ENCODE data around the gene MGA.

MGA gene

GRCh38 chr15:41659190-41659589 is 1.0 kb upstream of the MGA start:
- DNase-seq = no peak

DNA sequence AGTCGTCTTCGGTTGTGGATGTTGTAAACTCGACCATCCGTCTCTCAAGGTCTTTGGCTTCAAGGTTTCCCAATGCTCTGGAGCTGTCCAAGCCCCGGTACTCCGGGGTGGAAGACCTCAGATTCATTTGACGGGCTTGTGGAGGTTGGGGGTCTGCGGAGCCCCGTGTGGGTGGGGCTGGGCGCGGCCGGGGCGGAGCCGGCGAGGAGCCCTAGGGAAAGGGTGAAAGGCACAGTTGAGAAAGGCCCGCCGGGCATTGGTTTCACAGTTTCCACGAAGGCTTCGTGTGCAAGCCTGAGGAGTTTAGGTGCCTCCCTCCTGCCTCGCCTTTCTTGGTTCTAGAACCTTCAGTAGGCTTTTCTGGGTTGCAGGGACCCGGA is 360 bp upstream of the MGA start:
- DNase-seq = no peak

GRCh38 chr15:41661078-41661517 is 893 bp downstream of the MGA start:
- no peak for DNase-seq

DNA sequence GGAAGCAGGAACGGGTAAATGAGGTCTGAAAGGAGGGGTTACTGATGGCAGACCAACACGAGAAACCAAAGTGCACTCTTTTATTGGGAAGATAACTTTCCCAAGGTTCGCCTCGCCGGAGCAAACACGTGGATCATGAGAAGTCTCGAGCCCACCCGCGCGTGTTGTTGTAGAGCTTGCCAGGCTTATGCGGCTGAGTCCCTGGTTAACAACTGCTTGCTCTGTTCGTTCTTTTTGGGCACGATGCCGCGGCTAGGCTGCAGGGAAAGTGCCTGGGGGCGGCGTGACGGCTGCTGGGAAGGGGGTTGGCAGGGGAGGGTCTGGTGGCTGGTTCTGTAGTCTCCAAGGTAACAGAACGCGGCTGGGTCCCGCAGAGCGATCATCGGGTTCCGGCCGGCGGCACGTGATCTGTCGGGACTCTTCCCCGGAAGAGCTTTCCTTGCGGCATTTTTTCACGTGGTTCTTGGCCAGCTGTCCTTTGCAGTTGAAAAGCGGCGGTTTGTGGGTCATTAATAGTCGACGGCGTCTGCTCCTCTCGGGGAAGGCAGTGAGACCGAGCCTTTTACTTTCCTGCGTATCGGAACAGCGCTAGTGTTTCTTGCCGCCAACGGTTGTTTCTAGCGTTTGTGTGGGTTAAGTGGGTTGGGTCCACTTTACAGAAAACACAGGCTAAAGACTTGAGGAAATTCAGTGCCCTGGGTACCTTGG is 1.5 kb downstream of the MGA start:
- DNase-seq = peak; percentile 79 to 84

DNA sequence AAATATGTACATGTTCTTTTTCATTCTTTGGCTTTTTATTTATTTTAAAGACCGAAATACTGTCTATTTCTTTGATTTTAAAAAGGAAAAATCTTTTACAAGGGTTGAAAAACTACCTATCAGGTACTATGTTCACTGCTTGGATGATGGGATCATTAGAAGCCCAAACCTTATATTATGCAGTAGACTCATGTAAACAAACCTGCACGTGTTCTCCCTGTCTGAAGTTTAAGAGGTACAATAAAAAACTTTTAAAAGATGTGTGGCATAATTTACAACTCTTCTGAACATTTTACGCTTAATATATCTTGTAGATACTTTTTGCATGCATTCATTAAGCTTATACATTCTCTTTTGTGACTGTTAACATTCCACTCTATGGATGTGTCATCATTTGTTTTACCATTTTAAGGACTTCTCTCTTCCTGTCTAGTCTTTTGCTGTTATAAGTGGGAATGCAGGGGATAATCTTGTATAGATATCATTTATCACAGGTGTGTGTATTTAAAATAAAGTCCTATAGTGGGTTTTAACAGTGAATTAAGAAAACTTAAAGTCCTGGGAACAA is 6.2 kb downstream of the MGA start:
- no peak for DNase-seq

- no peak for DNase-seq
Measured at GRCh38 chr15:41669701-41670100, 9.5 kb downstream of the MGA start.

GRCh38 chr15:41671656-41672648 is 11.7 kb downstream of the MGA start:
- DNase-seq = no peak

- DNase-seq = no peak
Measured at GRCh38 chr15:41675337-41675736, 15.1 kb downstream of the MGA start.

GRCh38 chr15:41678742-41679141 is 18.5 kb downstream of the MGA start:
- no peak for DNase-seq

GRCh38 chr15:41683955-41684354 is 23.8 kb downstream of the MGA start:
- DNase-seq = no peak

GRCh38 chr15:41688671-41689070 is 28.5 kb downstream of the MGA start:
- no peak for DNase-seq

DNA sequence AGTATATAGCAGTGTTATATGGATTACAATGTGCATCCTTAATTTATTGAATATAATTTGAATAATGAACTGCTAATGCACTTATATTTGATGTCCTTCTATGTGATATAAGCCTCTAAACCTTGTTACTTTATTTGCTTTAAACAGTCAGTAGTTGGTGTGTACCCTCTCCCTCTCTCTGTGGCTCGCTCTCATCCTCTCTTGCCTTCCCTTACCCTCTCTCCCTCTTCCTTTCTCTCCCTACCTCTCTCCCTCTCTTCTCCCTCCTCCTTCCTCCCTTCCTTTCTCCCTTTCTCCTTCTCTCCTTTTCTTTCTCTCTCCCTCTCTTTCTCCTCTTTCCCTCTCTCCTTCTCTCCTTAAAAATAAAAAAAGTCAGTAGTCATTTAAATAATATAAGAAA is 28.9 kb downstream of the MGA start:
- DNase-seq = no peak

GRCh38 chr15:41689834-41690233 is 29.6 kb downstream of the MGA start:
- no peak for DNase-seq

DNA sequence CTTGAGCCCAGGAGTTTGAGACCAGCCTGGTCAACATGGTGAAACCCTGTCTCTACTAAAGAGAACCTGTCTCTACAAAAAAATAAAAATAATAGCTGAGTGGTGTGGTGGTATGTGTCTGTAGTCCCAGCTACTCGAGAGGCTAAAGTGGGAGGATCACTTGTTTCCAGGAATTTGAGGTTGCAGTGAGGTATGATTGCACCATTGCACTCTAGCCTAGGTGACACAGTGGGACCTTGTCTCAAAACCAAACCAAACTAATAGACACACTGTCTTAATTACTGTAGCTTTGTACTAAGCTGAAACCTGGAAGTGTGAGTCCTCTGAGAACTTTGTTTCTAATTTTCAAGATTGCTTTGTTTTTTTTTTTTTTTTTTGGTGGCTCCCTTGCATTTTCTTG is 30.4 kb downstream of the MGA start:
- no peak for DNase-seq

- no peak for DNase-seq
Measured at GRCh38 chr15:41691471-41691870, 31.3 kb downstream of the MGA start.

GRCh38 chr15:41692049-41692448 is 31.8 kb downstream of the MGA start:
- DNase-seq = no peak

GRCh38 chr15:41693757-41694156 is 33.6 kb downstream of the MGA start:
- DNase-seq = no peak

DNA sequence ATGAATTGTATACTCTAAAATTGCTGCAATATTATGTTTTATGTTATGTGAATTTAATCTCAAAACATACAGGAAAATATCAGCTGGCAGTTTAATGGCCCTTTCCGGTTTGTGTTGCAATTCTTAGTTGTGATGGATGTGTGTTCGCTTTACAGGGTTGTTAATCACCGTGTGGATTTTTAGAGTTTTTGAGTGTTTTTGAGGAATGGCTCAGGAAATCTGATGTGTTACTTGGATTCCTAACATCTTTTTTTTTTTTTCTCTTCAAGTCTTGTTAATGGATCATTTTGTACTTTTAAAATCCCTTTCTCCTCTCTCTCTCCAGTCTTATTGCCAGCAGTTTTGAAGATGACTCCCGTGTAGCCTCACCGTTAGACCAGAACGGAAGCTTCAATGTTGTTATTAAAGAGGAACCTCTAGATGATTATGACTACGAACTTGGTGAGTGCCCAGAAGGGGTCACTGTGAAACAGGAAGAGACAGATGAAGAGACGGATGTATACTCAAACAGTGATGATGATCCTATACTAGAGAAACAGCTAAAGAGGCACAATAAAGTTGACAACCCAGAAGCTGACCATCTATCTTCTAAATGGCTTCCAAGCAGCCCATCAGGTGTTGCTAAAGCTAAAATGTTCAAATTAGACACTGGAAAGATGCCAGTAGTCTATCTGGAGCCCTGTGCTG is 35.7 kb downstream of the MGA start:
- peak in 1 of 2 donors; percentile 2 for DNase-seq

DNA sequence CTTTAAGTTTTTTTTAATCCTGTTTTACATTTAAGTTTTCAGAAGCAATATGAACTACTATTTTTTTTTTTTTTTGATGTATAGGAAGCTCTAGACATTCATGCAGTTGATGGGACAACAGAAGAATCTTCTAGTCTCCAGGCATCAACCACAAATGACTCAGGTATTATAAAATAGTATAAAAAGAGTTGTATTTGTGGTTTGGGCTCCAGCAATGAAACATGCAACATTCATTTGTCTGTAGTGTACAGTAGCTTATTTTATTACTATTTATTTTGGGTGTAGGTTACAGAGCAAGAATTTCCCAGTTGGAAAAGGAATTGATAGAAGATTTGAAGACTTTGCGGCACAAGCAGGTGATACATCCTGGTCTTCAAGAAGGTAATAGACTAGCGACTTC is 38.6 kb downstream of the MGA start:
- no peak for DNase-seq

- DNase-seq = no peak
Measured at GRCh38 chr15:41703120-41703519, 42.9 kb downstream of the MGA start.

- DNase-seq = peak; percentile 13 to 27
Measured at GRCh38 chr15:41713047-41713446, 52.8 kb downstream of the MGA start.

DNA sequence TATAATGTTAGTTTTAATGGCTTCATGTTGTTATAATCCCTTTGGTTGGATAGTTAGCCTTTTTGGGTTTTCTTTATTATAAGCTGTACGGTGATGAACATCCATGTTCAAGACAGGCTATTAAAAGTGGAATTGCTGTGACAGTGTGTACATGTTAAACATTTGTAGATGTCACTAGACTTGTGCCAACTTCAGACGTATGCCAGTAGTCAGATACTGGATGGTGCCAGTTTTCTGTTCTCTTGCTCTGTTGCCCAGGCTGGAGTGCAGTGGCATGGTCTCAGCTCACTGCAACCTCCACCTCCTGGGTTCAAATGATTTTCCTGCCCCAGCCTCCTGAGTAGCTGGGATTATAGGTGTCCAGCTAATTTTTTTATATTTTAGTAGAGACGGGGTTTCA is 54.1 kb downstream of the MGA start:
- no peak for DNase-seq

- no peak for DNase-seq
Measured at GRCh38 chr15:41716864-41717263, 56.7 kb downstream of the MGA start.

Data from hippocampal formation (tissue), 2 donors.